Measurements from ENCODE around the gene AP3B1. TPM values are rescaled to one million over a fixed set of nuclear protein-coding genes. Genes with fewer than 3 reads are reported as not detected.
"Not testable (repeated sequence)": the region's sequence is repeated elsewhere in the genome, so short reads cannot be mapped to it uniquely, and the experiment has no call there.

Gene AP3B1
- total RNA-seq, 1 donor from 2014 or later, result 36.3 TPM

DNA sequence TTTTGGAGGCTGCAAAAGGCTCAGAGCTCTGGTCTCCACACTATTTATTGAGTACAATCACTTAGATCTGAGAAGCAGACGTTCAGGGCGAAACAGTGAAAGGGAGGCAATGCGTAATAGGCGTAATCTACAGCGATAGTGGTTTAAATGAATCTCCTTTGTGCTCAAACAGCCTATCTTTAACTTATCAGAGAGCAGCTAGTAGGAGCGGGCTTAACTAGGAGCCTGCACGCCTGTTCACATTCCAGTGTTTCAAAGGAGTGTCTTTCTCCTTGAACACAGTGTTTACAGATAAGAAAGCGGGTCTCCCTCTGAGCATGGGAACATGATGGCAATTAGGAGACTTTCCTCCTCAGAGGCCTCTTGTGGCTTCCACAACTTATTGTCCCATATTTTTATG, 49.4 kb downstream of the AP3B1 start:
- no peak for DNase-seq (ENCODE audit: low read depth in 2 of 2)

DNA sequence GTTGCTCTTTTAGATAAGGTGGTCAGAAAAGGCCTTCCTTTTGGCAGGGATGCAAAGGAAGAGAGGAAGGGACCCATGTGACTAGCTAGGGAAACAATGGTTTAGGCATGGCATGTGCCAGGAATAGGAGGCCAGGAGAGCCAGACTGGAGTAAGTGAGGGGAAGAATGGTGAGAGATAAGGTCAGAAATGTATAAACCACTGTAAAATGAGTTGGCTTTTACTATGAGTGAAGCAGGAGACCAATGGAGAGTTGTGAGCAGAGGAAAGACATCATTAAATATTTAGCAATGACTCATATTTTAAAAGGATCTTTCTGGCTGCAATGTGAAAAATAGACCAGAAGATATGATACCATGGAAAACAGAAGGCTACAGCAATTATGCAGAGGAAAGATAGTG, 50.9 kb downstream of the AP3B1 start:
- peak; percentile 67 to 96 for DNase-seq (ENCODE audit: low read depth in 2 of 2)

DNA sequence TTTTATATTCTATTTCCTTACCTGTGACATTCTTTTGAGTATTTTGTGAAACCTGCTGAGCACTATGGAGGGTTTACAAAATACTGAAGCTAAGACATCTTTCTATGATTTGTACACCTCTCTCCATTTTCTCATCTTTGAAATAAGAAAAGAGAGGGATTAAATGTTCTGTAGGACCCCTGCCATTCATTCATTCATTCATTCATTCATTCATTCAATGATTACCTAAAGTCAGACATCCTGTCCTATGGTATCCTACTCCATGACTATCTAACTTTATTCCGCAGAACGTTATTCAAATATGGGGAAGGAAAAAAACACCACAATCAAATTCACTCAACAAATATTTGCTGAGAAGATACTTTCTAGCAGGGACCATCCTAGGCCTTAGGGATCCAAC, 51.4 kb downstream of the AP3B1 start:
- no peak for DNase-seq (ENCODE audit: low read depth in 2 of 2)

DNA sequence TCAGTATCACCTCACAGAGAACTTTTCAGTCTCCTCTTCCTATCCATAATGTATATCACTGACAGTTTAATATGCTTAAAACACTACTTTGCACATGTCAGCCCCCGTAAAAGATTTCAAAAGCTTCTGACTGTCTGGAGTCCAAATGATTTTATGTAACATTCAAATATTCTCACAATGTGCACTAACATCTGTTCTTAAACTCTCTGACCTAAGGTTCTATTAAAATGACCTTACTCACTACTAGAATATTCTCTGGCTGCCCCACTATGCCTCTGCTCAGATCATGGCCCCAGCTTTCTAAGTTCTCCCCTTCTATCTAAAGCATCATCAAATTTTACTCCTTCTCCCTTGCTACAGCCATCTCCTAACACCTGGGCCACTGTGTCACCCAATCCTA, 52.5 kb downstream of the AP3B1 start:
- DNase-seq (ENCODE audit: low read depth in 2 of 2), result no peak

DNA sequence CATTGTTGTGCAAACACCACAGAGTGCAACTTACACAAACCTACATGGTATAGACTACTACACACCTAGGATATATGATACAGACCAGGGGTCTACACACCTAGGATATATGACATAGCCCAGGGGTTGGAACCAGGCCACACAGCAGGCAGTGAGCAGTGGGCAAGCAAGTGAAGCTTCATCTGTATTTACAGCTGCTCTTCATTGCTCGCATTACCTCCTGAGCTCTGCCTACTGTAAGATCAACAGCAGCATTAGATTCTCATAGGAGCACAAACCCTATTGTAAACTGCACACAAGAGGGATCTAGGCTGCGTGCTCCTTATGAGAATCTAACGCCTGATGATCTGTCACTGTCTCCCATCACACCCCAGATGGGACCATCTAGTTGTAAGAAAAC, 56.6 kb downstream of the AP3B1 start:
- no peak for DNase-seq (ENCODE audit: low read depth in 2 of 2)

DNA sequence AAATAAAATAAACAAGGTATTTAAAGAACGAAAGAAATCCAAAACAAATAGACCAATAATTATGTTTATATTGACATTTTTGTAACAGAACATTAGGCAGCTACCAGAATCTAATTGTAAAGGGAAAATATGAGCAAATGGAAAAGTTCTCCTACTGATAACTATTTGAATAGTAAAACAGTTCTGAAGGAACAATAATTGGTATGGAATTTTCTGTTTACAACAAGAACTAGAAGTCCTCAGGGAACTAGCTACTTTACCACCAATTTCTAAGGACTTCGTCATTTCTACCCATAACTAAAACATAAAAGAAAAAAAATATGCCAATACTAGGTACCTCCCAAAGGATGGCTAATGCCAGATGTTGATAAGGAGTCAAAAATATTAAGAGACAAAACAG, 58.5 kb downstream of the AP3B1 start:
- peak in 1 of 2 donors; percentile 23 for DNase-seq (ENCODE audit: low read depth in 2 of 2)

DNA sequence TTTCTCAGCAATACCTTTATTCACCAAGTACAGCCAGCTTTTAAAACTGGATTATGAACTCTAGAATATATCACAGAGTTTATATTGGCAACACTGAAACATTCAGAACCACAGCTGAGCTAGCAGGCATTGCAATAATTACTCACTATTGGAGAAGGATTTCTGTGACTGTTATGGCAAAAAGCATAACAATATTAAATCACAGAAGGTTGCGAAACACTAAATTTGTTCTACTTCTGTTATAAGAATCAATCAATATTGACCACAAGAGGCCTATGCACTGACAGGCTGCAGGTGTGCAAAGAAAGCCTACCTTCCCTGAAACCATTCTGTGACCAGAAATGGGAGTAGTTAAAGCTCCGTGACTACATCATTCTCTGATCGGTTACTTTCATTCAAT, 59.2 kb downstream of the AP3B1 start:
- peak in 1 of 2 donors; percentile 9 for DNase-seq (ENCODE audit: low read depth in 2 of 2)

DNA sequence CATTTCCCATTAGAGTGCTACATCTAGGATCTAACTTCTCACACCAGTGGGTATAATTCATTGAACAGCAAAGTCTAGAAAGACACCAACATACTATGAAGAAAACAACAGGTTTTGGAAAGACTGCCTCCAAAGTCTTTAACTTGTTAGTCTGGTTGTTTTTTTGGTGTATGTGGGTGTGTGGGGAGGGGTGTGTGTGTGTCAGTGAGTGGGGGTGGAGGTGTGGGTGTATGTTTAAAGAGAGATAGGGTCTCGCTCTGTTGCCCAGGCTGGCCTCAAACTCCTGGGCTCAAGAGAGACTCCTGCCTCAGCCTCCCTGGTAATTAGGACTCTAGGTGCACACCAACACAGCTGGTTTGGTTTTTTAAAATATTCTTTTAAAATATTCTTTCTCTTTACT, 59.7 kb downstream of the AP3B1 start:
- no peak for DNase-seq (ENCODE audit: low read depth in 2 of 2)

DNA sequence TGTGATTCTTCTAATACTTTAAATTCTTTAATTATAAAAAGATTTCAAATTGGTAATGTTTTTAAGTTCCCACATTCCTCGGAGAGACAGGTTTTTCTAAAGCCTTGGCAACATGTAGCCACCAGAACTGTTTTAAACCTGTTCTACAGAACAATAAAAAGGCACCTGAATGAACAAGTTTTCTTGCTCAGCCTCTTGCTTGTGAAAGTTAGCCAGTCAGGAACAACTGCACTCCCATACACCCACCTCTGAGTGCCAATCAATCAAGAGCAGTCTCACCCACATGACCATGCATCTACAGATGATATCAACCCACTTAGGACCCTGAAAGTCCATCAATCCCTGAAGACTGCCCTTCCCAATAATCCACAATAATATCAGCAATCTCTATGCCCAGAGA, 62.3 kb downstream of the AP3B1 start:
- DNase-seq (ENCODE audit: low read depth in 2 of 2), result no peak

DNA sequence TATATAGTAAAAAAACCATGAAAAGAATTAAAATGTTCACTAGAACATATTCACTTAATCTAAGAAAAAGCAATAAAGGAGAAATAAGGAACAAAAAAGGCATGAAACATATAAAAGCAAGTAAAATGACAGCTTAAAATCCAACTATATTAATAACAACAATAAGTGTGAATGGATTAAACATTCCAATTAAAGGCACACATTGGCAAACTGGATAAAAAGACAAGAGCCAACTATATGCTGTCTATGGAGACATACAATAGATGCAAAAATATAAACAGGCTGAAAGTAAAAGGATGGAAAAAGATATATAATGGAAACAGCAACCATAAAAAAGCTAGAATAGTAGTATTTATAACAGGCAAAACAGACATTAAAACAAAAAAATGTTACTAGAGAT, 70.1 kb downstream of the AP3B1 start:
- no peak for DNase-seq (ENCODE audit: low read depth in 2 of 2)

DNA sequence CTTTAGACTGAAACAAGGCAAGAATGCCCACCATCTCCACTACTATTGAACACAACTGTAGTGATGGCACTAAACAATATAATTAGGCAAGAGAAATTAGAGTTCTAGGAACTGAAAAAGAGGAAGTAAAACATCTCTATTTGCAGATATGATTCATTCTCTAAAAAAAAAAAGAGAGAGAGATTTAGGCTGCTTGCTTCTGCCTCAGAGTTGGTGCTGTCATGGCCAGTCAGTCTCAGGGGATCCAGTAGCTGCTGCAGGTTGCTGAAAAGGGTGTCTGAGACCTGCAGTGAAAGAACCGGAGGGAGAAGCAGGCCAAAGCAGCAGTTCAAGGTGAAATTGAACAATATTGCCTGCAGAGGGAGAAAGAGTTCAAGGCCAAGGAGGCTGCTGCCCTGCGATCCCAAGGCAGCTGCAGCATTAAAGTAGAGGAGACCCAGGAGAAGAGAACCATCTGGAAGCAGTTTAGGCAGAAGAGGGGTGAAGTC, 72.5 kb downstream of the AP3B1 start:
- peak in 1 of 2 donors; percentile 8 for DNase-seq (ENCODE audit: low read depth in 2 of 2)

DNA sequence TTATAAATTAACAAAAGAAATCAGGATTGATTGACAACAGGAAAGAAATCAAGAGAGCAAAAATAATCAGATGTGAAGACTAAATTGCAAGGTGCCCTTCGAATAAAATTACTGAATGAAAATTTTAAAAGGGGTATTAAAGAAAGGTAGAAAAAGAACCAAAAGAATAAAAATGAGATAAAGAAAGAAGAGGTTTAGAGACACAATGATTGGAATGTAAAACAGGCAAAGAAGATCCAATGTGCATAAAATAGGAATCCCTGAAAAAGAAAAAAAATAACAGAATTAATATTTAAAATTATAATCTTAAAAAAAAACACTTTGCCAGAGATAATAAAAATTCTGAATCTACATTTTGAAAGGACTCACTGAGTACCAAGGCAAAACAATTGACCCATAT, 73.0 kb downstream of the AP3B1 start:
- DNase-seq (ENCODE audit: low read depth in 2 of 2), result no peak

DNA sequence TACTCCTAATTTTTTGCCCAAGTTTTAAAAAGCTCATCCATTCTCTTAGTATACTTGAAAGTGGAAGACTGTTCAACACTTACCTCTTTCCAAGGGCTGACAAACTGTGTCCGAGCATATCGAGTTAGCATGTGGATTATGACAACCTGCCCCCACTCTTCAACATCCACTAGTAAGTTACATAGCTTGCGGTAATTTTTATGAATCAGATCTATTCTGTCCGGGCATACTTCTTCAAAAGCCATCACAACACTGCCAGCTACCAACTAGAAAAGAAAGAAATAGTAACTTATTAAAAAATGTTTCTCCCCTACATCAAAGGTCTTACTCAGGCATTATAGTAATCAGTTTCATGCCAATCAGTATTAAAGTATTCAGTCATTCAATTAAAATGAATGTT, 78.5 kb downstream of the AP3B1 start:
- no peak for DNase-seq (ENCODE audit: low read depth in 2 of 2)

DNA sequence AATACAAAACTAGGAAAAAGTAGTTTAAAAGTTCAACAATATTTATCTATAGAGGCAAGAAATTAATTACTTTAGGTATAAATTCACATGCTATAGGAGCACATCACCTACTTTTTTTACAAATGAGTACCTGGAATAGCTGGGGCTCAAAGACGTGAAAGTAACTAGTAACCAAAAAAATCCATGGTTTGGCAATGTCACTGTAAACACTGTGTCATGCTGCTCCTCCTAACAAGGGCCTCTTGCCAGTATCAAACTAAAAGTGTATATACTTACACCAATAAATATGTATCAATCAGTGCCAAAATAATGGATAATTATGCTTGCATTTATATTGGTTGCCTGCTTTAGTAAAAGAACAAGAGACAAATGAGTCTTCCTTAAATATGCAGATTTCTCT, 78.9 kb downstream of the AP3B1 start:
- no peak for DNase-seq (ENCODE audit: low read depth in 2 of 2)

DNA sequence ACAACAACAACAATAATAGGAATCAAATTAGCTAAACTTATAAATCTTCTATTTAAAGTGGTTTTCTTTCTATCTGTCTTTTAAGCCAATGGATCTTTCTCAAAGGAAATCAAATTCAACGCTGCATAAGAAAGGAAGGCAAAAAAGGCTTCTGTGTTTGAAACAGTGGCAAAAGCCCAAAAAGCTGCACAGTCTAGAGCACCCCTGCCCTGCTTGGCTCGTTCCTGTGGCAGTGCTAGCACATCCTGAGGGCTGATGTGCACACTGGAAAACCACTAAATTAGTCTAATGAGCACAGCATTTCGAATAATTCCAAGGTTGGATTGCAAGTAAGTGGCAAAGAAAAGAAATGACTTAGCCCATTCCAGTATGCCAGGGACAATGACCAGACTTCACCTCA, 80.7 kb downstream of the AP3B1 start:
- DNase-seq (ENCODE audit: low read depth in 2 of 2), result no peak

DNA sequence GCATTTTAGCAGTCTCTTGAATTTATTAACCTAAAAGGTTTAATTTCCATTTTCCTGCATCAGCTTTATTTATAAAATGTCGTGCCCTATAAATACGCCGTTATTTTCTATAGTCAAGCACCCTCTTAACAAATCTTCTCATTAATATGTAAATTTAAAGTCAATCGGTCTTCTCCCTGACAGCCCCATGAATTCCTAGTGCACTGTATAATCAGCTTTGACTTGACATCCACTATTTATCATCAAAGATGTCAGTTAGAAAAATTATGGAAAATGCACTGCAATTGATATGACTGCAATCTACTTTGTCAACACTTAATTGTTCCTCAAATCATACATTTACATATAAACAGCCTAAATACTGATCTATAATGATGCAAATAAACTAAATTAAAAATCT, 83.4 kb downstream of the AP3B1 start:
- no peak for DNase-seq (ENCODE audit: low read depth in 2 of 2)

DNA sequence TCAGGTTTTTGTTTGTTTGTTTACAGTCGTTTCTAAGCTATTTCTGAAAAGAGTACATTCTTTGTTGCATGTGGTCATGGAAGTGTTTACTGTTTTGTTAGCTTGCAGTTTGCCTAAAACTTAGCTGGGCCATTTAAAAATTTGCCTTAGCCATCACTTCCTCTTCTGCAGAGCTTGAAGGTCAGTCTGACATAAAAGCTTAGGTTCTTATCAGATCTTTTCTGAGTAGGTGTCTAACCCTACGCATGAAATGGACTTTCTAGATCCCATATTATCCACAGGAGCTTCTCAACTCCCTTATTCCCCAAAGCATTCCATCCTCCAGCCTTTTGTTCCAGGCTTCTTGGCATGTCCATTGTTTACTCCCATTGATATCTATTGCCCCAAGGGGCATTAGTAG, 90.3 kb downstream of the AP3B1 start:
- DNase-seq (ENCODE audit: low read depth in 2 of 2), result no peak

DNA sequence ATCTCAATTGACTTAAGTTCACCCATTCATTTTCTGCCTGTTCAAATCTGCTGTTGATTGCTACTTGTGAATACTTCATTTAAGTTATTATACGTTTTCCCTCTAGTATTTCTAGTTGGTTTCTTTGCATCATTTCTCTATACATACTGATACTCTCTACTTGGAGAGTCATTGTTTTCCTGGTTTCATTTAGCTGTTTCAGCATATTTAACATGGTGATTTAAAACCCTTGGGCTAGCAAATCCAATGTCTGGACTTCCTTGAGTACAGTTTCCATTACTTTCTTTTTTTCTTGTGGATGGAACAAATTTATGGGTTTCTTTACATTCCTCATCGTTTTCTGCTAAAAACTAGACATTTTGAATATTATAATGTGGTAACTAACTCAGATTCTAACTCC, 90.7 kb downstream of the AP3B1 start:
- DNase-seq (ENCODE audit: low read depth in 2 of 2), result no peak

DNA sequence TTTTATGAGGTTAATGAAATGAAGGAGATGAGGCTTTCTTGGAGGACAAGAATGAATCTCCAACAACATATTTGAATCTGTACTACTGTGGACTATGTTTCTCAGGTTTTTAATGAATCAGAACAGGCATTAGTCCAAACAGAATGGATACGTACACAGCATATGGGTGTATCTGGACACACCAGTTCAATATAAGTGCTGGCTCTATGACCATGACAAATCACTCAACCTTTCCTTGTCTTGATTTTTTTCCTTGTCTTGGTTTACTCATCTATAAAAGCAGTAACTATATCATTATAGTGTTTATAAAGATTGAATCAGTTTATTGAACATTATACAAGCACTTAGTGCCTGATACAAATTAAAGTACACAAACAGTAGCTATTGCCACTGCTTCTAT, 104.1 kb downstream of the AP3B1 start:
- DNase-seq (ENCODE audit: low read depth in 2 of 2), result no peak

DNA sequence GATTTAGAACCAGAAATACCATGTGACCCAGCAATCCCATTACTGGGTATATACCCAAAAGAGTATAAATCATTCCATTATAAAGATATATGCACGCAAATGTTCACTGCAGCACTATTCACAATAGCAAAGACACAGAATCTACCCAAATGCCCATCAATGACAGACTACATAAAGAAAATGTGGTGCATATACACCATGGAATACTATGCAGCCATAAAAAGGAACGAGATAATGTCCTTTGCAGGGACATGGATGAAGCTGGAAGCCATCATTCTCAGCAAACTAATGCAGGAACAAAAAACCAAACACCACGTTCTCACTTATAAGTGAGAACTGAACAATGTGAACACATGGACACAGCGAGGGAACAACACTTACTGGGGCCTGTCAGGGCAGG, 105.8 kb downstream of the AP3B1 start:
- not testable (repeated sequence) for DNase-seq (ENCODE audit: low read depth in 2 of 2)

DNA sequence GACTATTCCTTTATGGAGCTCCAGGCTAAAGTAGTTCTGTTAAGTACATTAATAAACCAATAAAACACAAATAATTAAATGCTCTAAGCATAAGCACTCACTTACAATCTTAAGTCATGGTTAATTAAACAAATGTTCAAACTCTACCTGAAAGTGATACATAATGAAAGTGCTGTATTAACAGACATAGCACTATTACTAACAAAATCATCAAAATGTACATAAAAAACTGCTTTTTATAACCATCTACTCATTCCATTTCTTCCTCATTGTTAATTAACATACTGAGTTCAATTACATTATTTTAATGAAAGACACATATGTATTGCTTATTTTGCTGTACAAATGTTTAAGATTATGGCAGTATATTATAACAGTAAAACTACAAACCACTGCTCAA, 107.3 kb downstream of the AP3B1 start:
- no peak for DNase-seq (ENCODE audit: low read depth in 2 of 2)

DNA sequence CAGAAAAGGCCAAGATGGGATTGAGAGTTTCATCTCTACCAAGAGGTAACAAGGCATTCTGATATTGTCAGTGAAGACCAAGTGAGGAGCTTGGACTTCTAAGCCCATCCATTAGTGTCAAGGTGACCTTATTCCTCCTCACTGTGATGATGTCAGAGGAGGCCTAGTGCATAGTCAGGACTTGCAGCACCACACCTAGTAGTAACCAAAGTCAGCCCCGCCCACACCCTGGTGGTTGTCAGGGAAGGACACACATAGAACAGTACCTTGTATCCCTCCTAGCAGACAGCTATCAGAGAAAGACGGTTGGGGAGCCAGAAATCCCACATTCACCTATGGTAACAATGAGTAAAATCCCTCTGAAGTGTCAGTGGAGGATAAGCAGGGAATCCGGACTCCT, 111.7 kb downstream of the AP3B1 start:
- DNase-seq (ENCODE audit: low read depth in 2 of 2), result no peak

DNA sequence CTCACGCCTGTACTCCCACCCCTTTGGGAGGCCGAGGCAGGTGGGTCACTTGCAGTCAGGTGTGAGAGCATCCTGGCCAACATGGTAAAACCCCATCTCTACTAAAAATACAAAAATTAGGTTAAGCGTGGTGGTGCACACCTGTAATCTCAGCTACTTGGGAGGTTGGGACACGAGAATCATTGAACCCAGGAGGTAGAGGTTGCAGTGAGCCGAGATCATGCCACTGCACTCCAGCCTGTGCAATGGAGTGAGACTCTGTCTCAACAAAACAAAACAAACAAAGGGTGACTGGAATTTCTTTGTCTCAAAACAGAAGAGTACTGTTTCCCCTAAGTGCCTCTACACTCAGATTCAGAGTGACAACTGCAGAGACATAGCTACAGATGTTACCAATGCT, 116.1 kb downstream of the AP3B1 start:
- no peak for DNase-seq (ENCODE audit: low read depth in 2 of 2)

DNA sequence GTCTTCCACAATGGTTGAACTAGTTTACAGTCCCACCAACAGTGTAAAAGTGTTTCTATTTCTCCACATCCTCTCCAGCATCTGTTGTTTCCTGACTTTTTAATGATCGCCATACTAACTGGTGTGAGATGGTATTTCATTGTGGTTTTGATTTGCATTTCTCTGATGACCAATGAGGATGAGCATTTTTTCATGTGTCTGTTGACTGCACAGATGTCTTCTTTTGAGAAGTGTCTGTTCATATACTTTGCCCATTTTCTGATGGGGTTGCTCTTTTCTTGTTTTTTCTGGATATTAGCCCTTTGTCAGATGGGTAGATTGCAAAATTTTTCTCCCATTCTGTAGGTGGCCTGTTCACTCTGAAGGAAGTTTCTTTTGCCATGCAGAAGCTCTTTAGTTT, 124.2 kb downstream of the AP3B1 start:
- DNase-seq (ENCODE audit: low read depth in 2 of 2), result not testable (repeated sequence)

Data from lung microvascular endothelial cell (primary cell).